H1 (cell line): ENCODE results near the gene TSHZ2. TPM values are rescaled to one million over a fixed set of nuclear protein-coding genes. Genes with fewer than 3 reads are reported as not detected.

ENCODE experiments used
- CTCF ChIA-PET: fragments of 300-600 bp; sonication (Branson Sonifier 250); formaldehyde crosslinking; loops from one replicate; lab custom pipeline; 2021; ENCODE audit not compliant: partially characterized antibody; lab: Charles Lee
- POLR2A ChIA-PET: fragments of 300-600 bp; sonication (Branson Sonifier 250); formaldehyde crosslinking; loops from one replicate; lab custom pipeline; 2021; ENCODE audit warnings: inconsistent platforms; ENCODE audit not compliant: partially characterized antibody; lab: Charles Lee
- DNase-seq, 2 experiments: peaks; one replicate each; pipeline versions ENCODE4 v3.0.0 to v3.0.0-alpha.2; 2010 to 2022; ENCODE audit warnings: low spot score in 2 of 2, low read depth in 1 of 2, mixed read lengths in 1 of 2
- FAIRE-seq: peaks from 2 replicates; lab custom pipeline; 2011; peaks lifted over from hg19 to GRCh38; lab: Jason Lieb, UNC
- H2AFZ ChIP-seq: 2 replicates; pipeline ENCODE4 v1.8.1; 2012; ENCODE audit warnings: low read length, inconsistent platforms
- H2AK5ac ChIP-seq: 2 replicates; pipeline ENCODE4 v1.6.1; 2013; ENCODE audit warnings: low read depth, low read length
- H2BK120ac ChIP-seq: replicated peaks from 2 replicates; pipeline ENCODE3; 2013; ENCODE audit warnings: low read depth, low read length, inconsistent platforms
- H2BK12ac ChIP-seq: 2 replicates; pipeline ENCODE4 v1.6.1; 2013; ENCODE audit warnings: low read depth, low read length
- H2BK15ac ChIP-seq: 2 replicates; pipeline ENCODE4 v1.6.1; 2013; ENCODE audit warnings: low read length
- H2BK20ac ChIP-seq: 2 replicates; pipeline ENCODE4 v1.6.1; 2013; ENCODE audit warnings: low read length
- H2BK5ac ChIP-seq: 2 replicates; pipeline ENCODE4 v1.6.1; 2013; ENCODE audit warnings: low read depth, low read length
- H3K14ac ChIP-seq: 2 replicates; pipeline ENCODE4 v1.6.1; 2013; ENCODE audit warnings: inconsistent platforms; ENCODE audit not compliant: insufficient read length
- H3K18ac ChIP-seq: 2 replicates; pipeline ENCODE4 v1.6.1; 2013; ENCODE audit warnings: low read length; ENCODE audit errors: extremely low read depth
- H3K23ac ChIP-seq: 2 replicates; pipeline ENCODE4 v1.6.1; 2013; ENCODE audit warnings: inconsistent platforms; ENCODE audit not compliant: insufficient read length
- H3K23me2 ChIP-seq: 2 replicates; pipeline ENCODE4 v1.6.1; 2013; ENCODE audit warnings: low read depth, low read length
- H3K27ac ChIP-seq: 2 replicates; pipeline ENCODE4 v1.6.1; 2011; ENCODE audit warnings: low read depth, low read length, inconsistent platforms
- H3K27me3 ChIP-seq, 4 experiments: replicated peaks in 1 of 4; 1 replicate in 1 of 4; 2 replicates in 3 of 4; pipeline versions ENCODE4 v1.6.1 to v1.8.1; 2011 to 2013; ENCODE audit warnings: low read length in 3 of 4, mild to moderate bottlenecking in 3 of 4, inconsistent platforms in 2 of 4, mixed read lengths in 2 of 4, moderate library complexity in 1 of 4; ENCODE audit not compliant: control insufficient read depth in 3 of 4, insufficient read depth in 3 of 4; ENCODE audit errors: extremely low read depth in 1 of 4
- H3K36me3 ChIP-seq, 4 experiments: 2 replicates each; pipeline versions ENCODE4 v1.6.1 to v1.8.1; 2011 to 2013; ENCODE audit warnings: mild to moderate bottlenecking in 4 of 4, low read length in 3 of 4, moderate library complexity in 2 of 4, control low read depth in 1 of 4, inconsistent platforms in 1 of 4; ENCODE audit not compliant: insufficient read depth in 4 of 4, control insufficient read depth in 2 of 4
- H3K4ac ChIP-seq: replicated peaks from 2 replicates; pipeline ENCODE3; 2013; ENCODE audit warnings: low read length, low read depth, mixed read lengths, inconsistent platforms; ENCODE audit not compliant: insufficient read length
- H3K4me1 ChIP-seq, 4 experiments: replicated peaks in 1 of 4; 1 replicate in 1 of 4; 2 replicates in 3 of 4; pipeline versions ENCODE4 v1.6.1 to v1.8.1; 2011 to 2013; ENCODE audit warnings: low read length in 3 of 4, inconsistent platforms in 2 of 4, mixed read lengths in 1 of 4; ENCODE audit not compliant: insufficient read depth in 4 of 4, control insufficient read depth in 3 of 4
- H3K4me2 ChIP-seq, 2 experiments: 2 replicates each; pipeline versions ENCODE4 v1.6.1 to v1.8.1; 2011 to 2013; ENCODE audit warnings: low read depth in 2 of 2, low read length in 2 of 2, control low read depth in 1 of 2, inconsistent platforms in 1 of 2, mild to moderate bottlenecking in 1 of 2; ENCODE audit not compliant: insufficient read depth in 1 of 2
- H3K4me3 ChIP-seq, 4 experiments: fragments of 200-600, 300-600 bp in 1 of 4; sonication (generic), shearing (Covaris generic), sonication (Bioruptor Twin) in 1 of 4; 2 replicates each; pipeline versions ENCODE4 v1.5.1 to v1.8.1; 2011 to 2016; ENCODE audit warnings: low read length in 4 of 4, low read depth in 3 of 4, control low read depth in 2 of 4, inconsistent platforms in 2 of 4, mild to moderate bottlenecking in 2 of 4, mixed read lengths in 1 of 4, moderate library complexity in 1 of 4; ENCODE audit not compliant: insufficient read depth in 2 of 4; ENCODE audit errors: extremely low read depth in 1 of 4
- H3K56ac ChIP-seq: replicated peaks from 2 replicates; pipeline ENCODE3; 2013; ENCODE audit warnings: low read depth, mild to moderate bottlenecking, mixed read lengths, low read length, inconsistent platforms; ENCODE audit not compliant: insufficient read length
- H3K79me1 ChIP-seq: 2 replicates; pipeline ENCODE4 v1.6.1; 2013; ENCODE audit warnings: low read depth, low read length, control low read depth
- H3K79me2 ChIP-seq, 2 experiments: 2 replicates each; pipeline versions ENCODE4 v1.6.1 to v1.8.1; 2012 to 2013; ENCODE audit warnings: low read length in 2 of 2, mild to moderate bottlenecking in 2 of 2, inconsistent platforms in 1 of 2; ENCODE audit not compliant: insufficient read depth in 2 of 2, control insufficient read depth in 1 of 2
- H3K9ac ChIP-seq, 4 experiments: replicated peaks in 1 of 4; 1 replicate in 1 of 4; 2 replicates in 3 of 4; pipeline versions ENCODE4 v1.6.1 to v1.8.1; 2011 to 2013; ENCODE audit warnings: low read depth in 3 of 4, low read length in 3 of 4, control low read depth in 2 of 4, mild to moderate bottlenecking in 2 of 4, moderate library complexity in 2 of 4, inconsistent platforms in 1 of 4; ENCODE audit errors: extremely low read depth in 1 of 4
- H3K9me3 ChIP-seq, 2 experiments: 2 replicates each; pipeline versions ENCODE4 v1.6.1 to v1.8.1; 2012 to 2013; ENCODE audit warnings: mild to moderate bottlenecking in 2 of 2, moderate library complexity in 2 of 2, control low read depth in 1 of 2, inconsistent platforms in 1 of 2, low read depth in 1 of 2, low read length in 1 of 2, mixed read lengths in 1 of 2; ENCODE audit not compliant: insufficient read depth in 2 of 2
- H4K20me1 ChIP-seq, 2 experiments: replicated peaks in 1 of 2; 2 replicates each; pipeline versions ENCODE3 to v1.8.1; 2011 to 2013; ENCODE audit warnings: inconsistent platforms in 2 of 2, low read length in 2 of 2, mild to moderate bottlenecking in 1 of 2; ENCODE audit not compliant: insufficient read depth in 2 of 2, control insufficient read depth in 1 of 2
- H4K5ac ChIP-seq: 2 replicates; pipeline ENCODE4 v1.6.1; 2013; ENCODE audit warnings: low read length, low read depth, mixed read lengths, inconsistent platforms; ENCODE audit not compliant: insufficient read length
- H4K8ac ChIP-seq: 2 replicates; pipeline ENCODE4 v1.8.0; 2013; ENCODE audit warnings: mild to moderate bottlenecking, moderate library complexity, low read length, inconsistent platforms; ENCODE audit not compliant: insufficient read depth; ENCODE audit errors: extremely low read depth
- H4K91ac ChIP-seq: replicated peaks from 2 replicates; pipeline ENCODE3; 2013; ENCODE audit warnings: low read length, mixed read lengths, inconsistent platforms; ENCODE audit not compliant: insufficient read length
- BRCA1 ChIP-seq: IDR thresholded peaks from 2 replicates; pipeline ENCODE4 v1.6.1; 2012; ENCODE audit warnings: low read depth, low read length, improper control_type of control experiment
- EP300 ChIP-seq, 2 experiments: IDR thresholded peaks; 1 replicate in 1 of 2; 2 replicates in 1 of 2; pipeline ENCODE4 v1.6.1; 2011 to 2012; ENCODE audit warnings: low read depth in 2 of 2, low read length in 2 of 2, mild to moderate bottlenecking in 2 of 2, borderline replicate concordance in 1 of 2, inconsistent platforms in 1 of 2, moderate library complexity in 1 of 2
- FOSL1 ChIP-seq: IDR thresholded peaks from 2 replicates; pipeline ENCODE4 v1.6.1; 2011; ENCODE audit warnings: mild to moderate bottlenecking, low read depth, low read length, moderate library complexity; ENCODE audit not compliant: insufficient read depth
- KDM1A ChIP-seq: fragments of 200-600, 300-600 bp; sonication (generic); IDR thresholded peaks from 2 replicates; pipeline ENCODE4 v1.7.1; 2016; ENCODE audit warnings: mild to moderate bottlenecking, low read length, borderline replicate concordance
- POLR2A ChIP-seq, 2 experiments: IDR thresholded peaks; 1 replicate in 1 of 2; 2 replicates in 1 of 2; pipeline ENCODE4 v1.6.1; 2011; ENCODE audit warnings: low read depth in 2 of 2, low read length in 2 of 2, mild to moderate bottlenecking in 2 of 2; ENCODE audit errors: control extremely low read depth in 1 of 2
- SIX5 ChIP-seq: IDR thresholded peaks from 2 replicates; pipeline ENCODE4 v1.6.1; 2011; ENCODE audit warnings: mild to moderate bottlenecking, low read depth, low read length
- TAF1 ChIP-seq: IDR thresholded peaks from 2 replicates; pipeline ENCODE4 v1.6.1; 2011; ENCODE audit warnings: mild to moderate bottlenecking, low read depth, low read length
- WGBS, 2 experiments: shearing (Covaris generic) in 1 of 2; methylation state at CpG; one replicate each; pipeline versions ENCODE4 v1.1.6 to v1.1.7; 2013 to 2015; ENCODE audit warnings: low lambda C conversion rate in 2 of 2, mixed read lengths in 2 of 2, inconsistent platforms in 1 of 2, low coverage in 1 of 2, missing lambda C conversion rate in 1 of 2; ENCODE audit not compliant: insufficient replicate concordance in 2 of 2, insufficient coverage in 1 of 2, insufficient read length in 1 of 2; ENCODE audit errors: extremely low coverage in 1 of 2, missing lambda C conversion rate in 1 of 2; 5-methylcytosine and 5-hydroxymethylcytosine counted together
- polyA plus RNA-seq, 7 experiments: library from polyadenylated mRNA; depleted of rRNA in 3 of 7; stranded (reverse) in 5 of 7; unstranded in 2 of 7; fragments of >200 nt in 5 of 7; fragments of 200-250 nt in 2 of 7; gene quantifications; 1 replicate in 5 of 7; 2 replicates in 1 of 7; 4 replicates in 1 of 7; pipeline versions ENCODE4 v1.2.1 to v1.2.3, GENCODE V29; 2011 to 2013; ENCODE audit warnings: missing spikeins in 2 of 7, mixed read lengths in 2 of 7
- total RNA-seq: library from RNA; stranded (reverse); fragmentation: NEBNext Ultra II Directional; extraction: Animal tissue kit (Norgen Biotek cat#: 25700); gene quantifications from 2 replicates; pipeline ENCODE4 v1.2.1, GENCODE V29; 2021
- TF ChIP-seq, protein P1 (sequence below): IDR thresholded peaks from 2 replicates; pipeline ENCODE4 v1.6.1; 2011; ENCODE audit warnings: low read depth, mild to moderate bottlenecking, low read length; ENCODE audit not compliant: insufficient read depth

The TSHZ2 gene
- total and polyA plus RNA-seq, 2 of the 8 experiments (the other 6 are each of a cell fraction or from before 2014, with no cell fraction given) = 0.14 to 0.30 TPM

DNA sequence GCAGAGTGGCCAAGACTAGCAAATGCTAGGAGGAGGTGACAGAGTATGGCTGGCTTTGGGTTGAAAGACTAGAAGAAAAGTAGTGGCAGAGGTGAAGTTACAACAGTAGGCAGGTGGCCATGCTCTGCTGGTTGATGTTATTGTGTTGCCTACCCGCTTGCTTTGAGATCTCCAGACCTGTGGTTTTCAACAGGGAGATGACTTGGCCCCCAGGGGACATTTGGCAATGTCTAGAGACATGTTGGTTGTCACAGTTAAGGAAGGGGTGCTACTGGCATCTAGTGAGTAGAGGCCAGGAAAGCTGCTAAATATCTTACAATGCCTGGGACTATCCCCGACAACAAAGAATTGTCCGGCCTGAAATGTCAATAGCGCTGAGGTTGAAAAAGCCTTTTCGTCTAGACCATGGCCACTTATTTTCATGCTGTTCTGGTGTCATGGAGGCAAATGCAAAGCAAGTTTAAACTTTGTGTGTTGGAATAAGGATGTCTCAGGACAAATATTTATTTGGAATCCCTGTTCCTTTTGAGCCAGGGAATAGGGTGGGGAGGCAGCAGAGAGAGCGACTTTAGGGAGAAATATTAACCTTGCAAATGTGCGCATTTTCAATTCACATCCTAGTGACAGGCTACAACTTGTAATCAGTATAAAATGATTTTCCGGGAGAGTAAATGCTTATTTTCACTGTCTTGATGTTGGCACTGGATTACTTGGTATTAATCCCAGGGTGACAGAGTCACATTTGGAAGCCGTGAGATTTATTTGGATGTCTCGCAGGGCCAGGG is 417.6 kb downstream of the TSHZ2 start:
- TF ChIP-seq, protein P1, sequence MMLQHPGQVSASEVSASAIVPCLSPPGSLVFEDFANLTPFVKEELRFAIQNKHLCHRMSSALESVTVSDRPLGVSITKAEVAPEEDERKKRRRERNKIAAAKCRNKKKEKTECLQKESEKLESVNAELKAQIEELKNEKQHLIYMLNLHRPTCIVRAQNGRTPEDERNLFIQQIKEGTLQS = no peak
- TF ChIP-seq TAF1 = no peak
- TF ChIP-seq SIX5 = no peak
- no peak for TF ChIP-seq EP300 (IDR thresholded peaks at IDR 0.05; ENCODE audit: borderline replicate concordance in 1 of 2, low read depth in 2 of 2, low read length in 2 of 2)
- no peak for TF ChIP-seq KDM1A
- TF ChIP-seq BRCA1 = no peak
- no peak for TF ChIP-seq FOSL1
- no peak for TF ChIP-seq POLR2A (IDR thresholded peaks at IDR 0.05; ENCODE audit: control extremely low read depth in 1 of 2, low read depth in 2 of 2, low read length in 2 of 2)
- no peak overlapping the region for H3K56ac ChIP-seq

More for the DNA sequence above, 417.6 kb downstream of the TSHZ2 start:
- Histone ChIP-seq H4K5ac (no peak overlapping the region), H3K14ac (no peak overlapping the region), H3K79me2 (no peaks in the 10 kb centered on the region), H3K36me3 (no peaks in the 10 kb centered on the region), H4K20me1 (no peaks in the 10 kb centered on the region), H2AK5ac (no peak overlapping the region), H2BK20ac (no peak overlapping the region), H2BK5ac (no peak overlapping the region), H2BK120ac (no peak overlapping the region), H3K18ac (no peak overlapping the region), H3K4me3 (no peak overlapping the region), H4K91ac (no peak overlapping the region), H3K23ac (no peak overlapping the region), H3K27me3 (no peaks in the 10 kb centered on the region), H2BK12ac (no peak overlapping the region), H3K79me1 (no peaks in the 10 kb centered on the region), H2BK15ac (no peak overlapping the region), H3K9me3 (no peaks in the 10 kb centered on the region), H3K4ac (no peak overlapping the region), H2AFZ (no peak overlapping the region), H3K23me2 (no peaks in the 10 kb centered on the region), H4K8ac (no peak overlapping the region), H3K9ac (no peak overlapping the region), H3K27ac (no peak overlapping the region), H3K4me2 (no peak overlapping the region), H3K4me1 (peaks cover 0 to 4% (median 2%) of the 10 kb centered on the region in 4 experiments; a peak in 2 of 7 replicates)
- POLR2A ChIA-PET = no interaction called here
- DNase-seq (no peak), FAIRE-seq (no peak)
- 94% methylated on average over 10 of the region's 10 CpGs; no CpG with 5 or more reads in 1 of the 2 experiments for WGBS, 2 experiments
- CTCF ChIA-PET = no interaction called here
